ENCODE results near the gene SLC38A10.

The SLC38A10 gene

GRCh38 chr17:81206657-81207056, 88.5 kb downstream of the SLC38A10 start:
- Histone ChIP-seq H3K4me3 (no peak overlapping the region), H3K9me3 (no peaks in the 10 kb centered on the region), H3K27me3 (ENCODE audit: low read depth) (no peaks in the 10 kb centered on the region), H3K36me3 (replicated peaks) (no peaks in the 10 kb centered on the region; the same call in 1 of the 2 replicates), H3K4me1 (no peaks in the 10 kb centered on the region)
- DNase-seq (ENCODE audit: low spot score in 2 of 2) = no peak
- in situ Hi-C loops (cut with MboI; ENCODE audit: low sequenced_read_pairs) = no loop called here

- in situ Hi-C loops (cut with MboI; ENCODE audit: low sequenced_read_pairs) = no loop called here
- Histone ChIP-seq H3K9me3 (no peaks in the 10 kb centered on the region), H3K4me3 (no peak overlapping the region), H3K27me3 (ENCODE audit: low read depth) (no peaks in the 10 kb centered on the region), H3K4me1 (no peaks in the 10 kb centered on the region), H3K36me3 (replicated peaks) (no peaks in the 10 kb centered on the region; the same call in 1 of the 2 replicates)
- no peak for DNase-seq (ENCODE audit: low spot score in 2 of 2)
Observed at GRCh38 chr17:81206166-81206565, 88.9 kb downstream of the SLC38A10 start.

DNA sequence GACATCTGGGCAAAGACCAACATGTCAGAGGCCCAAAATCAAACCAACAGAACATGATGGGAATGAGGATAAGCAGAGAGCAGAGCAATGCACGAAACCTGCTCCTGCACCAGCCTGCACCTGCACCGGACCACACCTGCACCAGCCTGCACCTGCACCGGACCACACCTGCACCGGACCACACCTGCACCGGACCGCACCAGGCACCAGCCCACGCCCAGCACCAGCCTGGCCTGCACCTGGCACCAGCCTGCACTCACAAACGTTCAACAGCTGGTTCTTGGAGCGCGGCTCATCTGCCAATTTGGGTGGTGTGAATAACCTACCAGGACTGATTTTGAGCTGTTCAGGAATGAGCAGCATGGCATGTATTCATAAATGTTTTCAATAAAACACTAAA, 90.5 kb downstream of the SLC38A10 start:
- DNase-seq (ENCODE audit: low spot score in 2 of 2) = no peak
- in situ Hi-C loops (cut with MboI; ENCODE audit: low sequenced_read_pairs) = no loop called here

DNA sequence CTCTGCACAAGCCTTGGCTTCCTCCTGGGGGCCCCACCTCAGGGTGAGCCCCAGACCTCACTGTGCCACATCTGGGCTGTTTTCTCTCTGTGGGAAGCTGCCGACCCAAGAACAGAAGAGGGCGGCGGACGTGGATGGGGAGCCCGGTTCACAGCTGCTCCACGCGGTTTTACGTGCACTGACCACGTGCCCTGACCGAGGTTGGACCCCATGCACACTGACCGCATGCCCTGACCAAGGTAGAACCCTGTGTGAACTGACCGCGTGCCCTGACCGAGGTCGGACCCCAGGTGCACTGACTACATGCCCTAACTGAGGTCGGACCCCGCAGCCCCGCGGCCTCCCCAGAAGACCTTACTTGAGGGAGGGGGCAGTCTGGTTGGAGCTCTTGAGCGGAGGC, 92.0 kb downstream of the SLC38A10 start:
- Histone ChIP-seq H3K27me3 (ENCODE audit: low read depth) (no peaks in the 10 kb centered on the region), H3K36me3 (replicated peaks) (peaks cover 2% of the 10 kb centered on the region; the same call in 1 of the 2 replicates), H3K4me1 (no peaks in the 10 kb centered on the region), H3K4me3 (no peak overlapping the region), H3K9me3 (no peaks in the 10 kb centered on the region)
- in situ Hi-C loops (cut with MboI; ENCODE audit: low sequenced_read_pairs) = no loop called here
- DNase-seq (ENCODE audit: low spot score in 2 of 2) = no peak

More for the DNA sequence above, 90.5 kb downstream of the SLC38A10 start:
- Histone ChIP-seq H3K4me1 (no peaks in the 10 kb centered on the region), H3K9me3 (no peaks in the 10 kb centered on the region), H3K4me3 (no peak overlapping the region), H3K36me3 (replicated peaks) (peaks cover 1% of the 10 kb centered on the region; the same call in 1 of the 2 replicates), H3K27me3 (ENCODE audit: low read depth) (no peaks in the 10 kb centered on the region)

GRCh38 chr17:81202318-81202717, 92.8 kb downstream of the SLC38A10 start:
- DNase-seq (ENCODE audit: low spot score in 2 of 2) = no peak
- Histone ChIP-seq H3K4me1 (no peaks in the 10 kb centered on the region), H3K9me3 (no peaks in the 10 kb centered on the region), H3K27me3 (ENCODE audit: low read depth) (no peaks in the 10 kb centered on the region), H3K36me3 (replicated peaks) (peaks cover 2% of the 10 kb centered on the region; the same call in 1 of the 2 replicates), H3K4me3 (no peak overlapping the region)
- in situ Hi-C loops (cut with MboI; ENCODE audit: low sequenced_read_pairs) = no loop called here

DNA sequence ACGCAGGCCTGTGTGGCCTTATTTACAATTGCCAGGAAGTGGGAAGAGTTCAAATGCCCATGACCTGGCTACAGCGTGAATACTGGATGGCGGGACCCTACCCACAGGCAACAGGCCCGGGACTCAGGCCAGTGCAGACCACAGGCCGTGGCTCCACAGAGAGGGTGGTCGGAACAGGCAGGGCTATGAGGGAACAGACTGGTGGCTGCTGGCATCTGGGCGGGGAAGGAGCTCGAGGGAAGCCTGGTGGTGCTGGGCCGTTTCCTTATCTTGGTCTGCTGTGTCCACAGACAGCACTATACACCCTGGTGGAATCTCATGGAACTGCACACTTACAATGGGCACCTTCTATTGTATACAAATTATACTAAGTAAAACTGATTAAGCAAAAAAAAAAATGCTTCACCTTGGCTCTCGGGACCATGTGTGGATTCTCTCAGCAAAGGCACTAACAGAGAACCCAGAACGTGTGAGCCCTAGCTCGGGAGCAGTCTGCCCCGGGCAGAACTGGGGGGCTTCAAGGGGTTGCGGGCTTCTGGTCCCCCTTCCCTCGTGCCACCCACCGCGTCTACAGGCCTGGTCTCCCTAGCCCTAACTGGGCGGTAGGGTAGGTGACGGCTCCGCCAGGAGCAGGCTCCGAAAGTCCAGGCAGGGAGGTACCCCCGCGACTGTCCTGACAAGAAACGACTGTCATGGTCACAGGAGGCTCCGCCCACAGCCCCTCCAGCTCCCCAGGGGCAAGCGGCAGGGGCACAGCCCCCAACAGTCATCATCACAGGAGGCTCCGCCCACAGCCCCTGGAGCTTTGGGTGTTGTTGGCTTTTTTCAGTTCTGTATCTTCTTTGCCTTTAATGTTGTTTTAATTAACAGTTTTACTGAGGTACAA, 94.2 kb downstream of the SLC38A10 start:
- no peaks in the 10 kb centered on the region for H3K4me1 ChIP-seq
- no peaks in the 10 kb centered on the region for H3K9me3 ChIP-seq
- H3K36me3 ChIP-seq (replicated peaks) = peaks cover 5% of the 10 kb centered on the region; the same call in 1 of the 2 replicates
- no peaks in the 10 kb centered on the region for H3K27me3 ChIP-seq (ENCODE audit: low read depth)
- H3K4me3 ChIP-seq = no peak overlapping the region
- in situ Hi-C loops (cut with MboI; ENCODE audit: low sequenced_read_pairs) = no loop called here
- peak; percentile 52 to 72 for DNase-seq (ENCODE audit: low spot score in 2 of 2)

- Histone ChIP-seq H3K27me3 (ENCODE audit: low read depth) (no peaks in the 10 kb centered on the region), H3K36me3 (replicated peaks) (peaks cover 9% of the 10 kb centered on the region), H3K4me1 (no peaks in the 10 kb centered on the region), H3K9me3 (no peaks in the 10 kb centered on the region), H3K4me3 (no peak overlapping the region)
- in situ Hi-C loops (cut with MboI; ENCODE audit: low sequenced_read_pairs) = no loop called here
- no peak for DNase-seq (ENCODE audit: low spot score in 2 of 2)
Observed at GRCh38 chr17:81200201-81200600, 94.9 kb downstream of the SLC38A10 start.

DNA sequence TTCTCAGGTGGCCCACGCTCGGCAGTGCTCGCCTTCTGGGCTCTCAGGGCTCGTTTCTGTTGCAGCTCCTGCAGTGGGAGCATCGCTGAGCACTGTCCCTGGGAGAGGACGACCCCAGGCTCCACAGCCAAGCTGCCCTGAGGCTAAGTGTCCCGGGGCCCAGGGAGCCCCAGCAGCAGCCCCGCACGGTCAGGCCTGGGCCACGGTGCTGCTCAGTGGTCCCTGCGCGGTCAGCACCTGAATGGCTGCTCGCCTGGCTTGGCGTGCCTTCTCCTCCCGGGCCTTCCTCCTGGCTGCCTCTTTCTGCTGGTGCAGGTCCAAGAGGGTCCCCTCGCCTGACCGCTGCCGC, 95.7 kb downstream of the SLC38A10 start:
- H3K4me3 ChIP-seq = no peak overlapping the region
- no peaks in the 10 kb centered on the region for H3K9me3 ChIP-seq
- DNase-seq (ENCODE audit: low spot score in 2 of 2) = no peak
- in situ Hi-C loops (cut with MboI; ENCODE audit: low sequenced_read_pairs) = no loop called here
- peaks cover 15% of the 10 kb centered on the region for H3K36me3 ChIP-seq (replicated peaks)
- no peaks in the 10 kb centered on the region for H3K27me3 ChIP-seq (ENCODE audit: low read depth)
- no peaks in the 10 kb centered on the region for H3K4me1 ChIP-seq

- Histone ChIP-seq H3K36me3 (replicated peaks) (peaks cover 16% of the 10 kb centered on the region), H3K4me1 (no peaks in the 10 kb centered on the region)
- in situ Hi-C loops (cut with MboI; ENCODE audit: low sequenced_read_pairs) = no loop called here
Observed at GRCh38 chr17:81198826-81199481, 96.2 kb downstream of the SLC38A10 start.

DNA sequence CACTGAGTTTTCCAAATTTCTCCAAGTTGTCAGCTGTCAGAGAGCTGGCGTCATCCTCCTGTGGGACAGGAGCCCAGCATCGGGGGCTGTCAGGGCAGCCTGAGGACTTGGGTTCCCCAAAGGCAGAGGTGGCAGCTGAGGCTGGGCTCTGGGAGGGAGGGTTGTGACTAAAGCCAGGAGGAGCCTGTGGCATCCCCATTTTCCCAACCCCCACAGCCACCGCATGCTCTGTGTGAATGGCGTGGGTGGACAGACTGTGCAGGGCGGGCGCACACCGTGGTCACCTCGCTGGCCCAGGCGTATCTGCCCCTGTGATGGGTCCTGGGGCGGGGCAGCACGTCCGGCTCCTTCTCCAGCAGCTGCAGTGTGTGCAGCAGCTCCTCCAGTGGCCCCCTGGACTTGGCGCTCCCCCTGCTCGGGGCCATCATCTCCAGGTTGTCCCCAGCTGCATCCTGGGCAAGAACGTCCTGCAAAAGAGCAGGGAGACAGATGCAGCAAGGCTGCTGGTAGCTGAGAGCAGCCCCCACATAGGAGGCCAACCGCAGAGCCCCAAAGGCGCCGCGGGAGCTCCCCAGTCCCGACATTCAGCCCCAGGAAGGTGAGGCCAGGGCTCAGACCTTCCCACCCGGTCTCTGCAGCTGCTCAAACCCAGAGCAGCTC, 97.1 kb downstream of the SLC38A10 start:
- Histone ChIP-seq H3K36me3 (replicated peaks) (peaks cover 16% of the 10 kb centered on the region), H3K27me3 (ENCODE audit: low read depth) (no peaks in the 10 kb centered on the region), H3K4me1 (no peaks in the 10 kb centered on the region), H3K4me3 (no peak overlapping the region), H3K9me3 (no peaks in the 10 kb centered on the region)
- DNase-seq (ENCODE audit: low spot score in 2 of 2) = no peak
- in situ Hi-C loops (cut with MboI; ENCODE audit: low sequenced_read_pairs) = no loop called here

More at GRCh38 chr17:81198826-81199481, 96.2 kb downstream of the SLC38A10 start:
- Histone ChIP-seq H3K27me3 (ENCODE audit: low read depth) (no peaks in the 10 kb centered on the region), H3K9me3 (no peaks in the 10 kb centered on the region), H3K4me3 (no peak overlapping the region)
- DNase-seq (ENCODE audit: low spot score in 2 of 2) = no peak

DNA sequence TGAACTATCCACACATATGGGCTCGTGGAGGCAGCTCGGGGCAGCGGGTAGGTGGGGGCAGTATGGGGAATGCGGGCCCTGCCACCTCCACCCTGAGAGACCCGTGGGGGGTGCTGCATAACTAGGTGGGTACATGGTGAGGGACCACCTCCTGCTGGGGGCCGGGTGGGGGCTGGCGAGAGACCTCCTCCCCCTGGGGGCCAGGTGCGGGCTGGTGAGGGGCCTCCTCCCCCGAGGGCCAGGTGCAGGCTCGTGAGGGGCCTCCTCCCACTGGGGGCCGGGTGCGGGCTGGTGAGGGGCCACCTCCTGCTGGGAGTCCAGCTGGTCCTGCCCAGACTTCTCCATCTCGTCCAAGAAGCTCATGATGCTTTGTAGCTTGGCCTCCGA, 97.7 kb downstream of the SLC38A10 start:
- Histone ChIP-seq H3K36me3 (replicated peaks) (peaks cover 16% of the 10 kb centered on the region), H3K27me3 (ENCODE audit: low read depth) (no peaks in the 10 kb centered on the region), H3K4me1 (no peaks in the 10 kb centered on the region), H3K4me3 (no peak overlapping the region), H3K9me3 (no peaks in the 10 kb centered on the region)
- DNase-seq (ENCODE audit: low spot score in 2 of 2) = no peak
- in situ Hi-C loops (cut with MboI; ENCODE audit: low sequenced_read_pairs) = no loop called here

GRCh38 chr17:81196505-81197408, 98.3 kb downstream of the SLC38A10 start:
- in situ Hi-C loops (cut with MboI; ENCODE audit: low sequenced_read_pairs) = no loop called here
- no peak for DNase-seq (ENCODE audit: low spot score in 2 of 2)
- H3K36me3 ChIP-seq (replicated peaks) = peaks cover 16% of the 10 kb centered on the region

GRCh38 chr17:81195941-81196495, 99.1 kb downstream of the SLC38A10 start:
- H3K4me1 ChIP-seq = no peaks in the 10 kb centered on the region
- H3K4me3 ChIP-seq = no peak overlapping the region
- no peaks in the 10 kb centered on the region for H3K9me3 ChIP-seq
- in situ Hi-C loops (cut with MboI; ENCODE audit: low sequenced_read_pairs) = no loop called here
- no peaks in the 10 kb centered on the region for H3K27me3 ChIP-seq (ENCODE audit: low read depth)
- peaks cover 16% of the 10 kb centered on the region for H3K36me3 ChIP-seq (replicated peaks)
- no peak for DNase-seq (ENCODE audit: low spot score in 2 of 2)

More at GRCh38 chr17:81196505-81197408, 98.3 kb downstream of the SLC38A10 start:
- H3K27me3 ChIP-seq (ENCODE audit: low read depth) = no peaks in the 10 kb centered on the region
- no peak overlapping the region for H3K4me3 ChIP-seq
- no peaks in the 10 kb centered on the region for H3K4me1 ChIP-seq
- no peaks in the 10 kb centered on the region for H3K9me3 ChIP-seq
